Measurements from ENCODE around the gene FCAMR.
A peak's percentile ranks its signal among the peaks of the same experiment; 100 is the strongest.

FCAMR gene

DNA sequence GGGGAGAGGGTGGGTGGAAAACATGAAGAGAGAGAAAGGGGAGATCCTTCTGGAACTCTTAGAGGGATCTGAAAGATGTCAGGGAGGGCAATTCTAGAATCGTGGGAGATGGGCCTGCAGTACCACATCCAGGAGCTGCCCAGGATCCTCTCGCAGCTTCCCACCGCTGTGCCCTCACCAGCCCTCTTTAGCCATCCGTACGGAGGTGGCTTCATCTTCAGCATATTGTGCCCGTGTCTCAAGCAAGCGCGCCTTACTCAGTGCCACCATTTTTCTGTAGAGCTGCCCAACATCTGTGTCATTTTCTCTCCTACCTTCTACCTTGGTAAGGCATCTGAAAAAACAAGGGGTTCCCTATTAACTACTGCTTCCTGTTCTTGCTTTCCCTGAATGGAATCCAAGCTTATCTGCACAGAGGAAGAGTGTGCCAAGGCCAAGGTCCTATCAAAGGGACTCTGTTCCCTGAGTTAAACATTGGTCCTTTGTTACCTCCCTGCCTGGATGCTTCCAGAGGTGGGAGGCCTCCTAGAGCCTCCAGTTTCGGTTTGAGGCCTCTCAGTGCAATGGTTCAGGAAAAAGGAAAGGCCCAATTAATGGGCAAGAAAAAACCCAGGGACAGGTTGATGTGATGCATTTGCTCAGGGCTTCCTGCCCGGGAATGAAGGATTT lies 39.1 kb upstream of the FCAMR start:
- H3K27ac ChIP-seq: no peak overlapping the region
- TF ChIP-seq, protein P1, sequence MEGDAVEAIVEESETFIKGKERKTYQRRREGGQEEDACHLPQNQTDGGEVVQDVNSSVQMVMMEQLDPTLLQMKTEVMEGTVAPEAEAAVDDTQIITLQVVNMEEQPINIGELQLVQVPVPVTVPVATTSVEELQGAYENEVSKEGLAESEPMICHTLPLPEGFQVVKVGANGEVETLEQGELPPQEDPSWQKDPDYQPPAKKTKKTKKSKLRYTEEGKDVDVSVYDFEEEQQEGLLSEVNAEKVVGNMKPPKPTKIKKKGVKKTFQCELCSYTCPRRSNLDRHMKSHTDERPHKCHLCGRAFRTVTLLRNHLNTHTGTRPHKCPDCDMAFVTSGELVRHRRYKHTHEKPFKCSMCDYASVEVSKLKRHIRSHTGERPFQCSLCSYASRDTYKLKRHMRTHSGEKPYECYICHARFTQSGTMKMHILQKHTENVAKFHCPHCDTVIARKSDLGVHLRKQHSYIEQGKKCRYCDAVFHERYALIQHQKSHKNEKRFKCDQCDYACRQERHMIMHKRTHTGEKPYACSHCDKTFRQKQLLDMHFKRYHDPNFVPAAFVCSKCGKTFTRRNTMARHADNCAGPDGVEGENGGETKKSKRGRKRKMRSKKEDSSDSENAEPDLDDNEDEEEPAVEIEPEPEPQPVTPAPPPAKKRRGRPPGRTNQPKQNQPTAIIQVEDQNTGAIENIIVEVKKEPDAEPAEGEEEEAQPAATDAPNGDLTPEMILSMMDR (IDR thresholded peaks at IDR 0.05; ENCODE audit: low read depth, low read length, missing control alignments): no peak
- no peaks in the 10 kb centered on the region for H3K36me3 ChIP-seq (replicated peaks)
- no peaks in the 10 kb centered on the region for H3K27me3 ChIP-seq (replicated peaks)
- DNase-seq: no peak
- no peak overlapping the region for H3K4me3 ChIP-seq (ENCODE audit: low read depth, low read length)
- in situ Hi-C loops (cut with HindIII; ENCODE audit: low pct_ligation_motif_present, low sequenced_read_pairs): no loop called here

- peak overlapping the region; percentile 35 for H3K27ac ChIP-seq
- in situ Hi-C loops (cut with HindIII; ENCODE audit: low pct_ligation_motif_present, low sequenced_read_pairs): no loop called here
- no peaks in the 10 kb centered on the region for H3K36me3 ChIP-seq (replicated peaks)
- no peaks in the 10 kb centered on the region for H3K27me3 ChIP-seq (replicated peaks)
- TF ChIP-seq, protein P1 (IDR thresholded peaks at IDR 0.05; ENCODE audit: low read depth, low read length, missing control alignments): no peak
- DNase-seq: peak; percentile 81
- H3K4me3 ChIP-seq (ENCODE audit: low read depth, low read length): no peak overlapping the region
These were observed 37.2 kb upstream of the FCAMR start for GRCh38 chr1:207007352-207008033.

- in situ Hi-C loops (cut with HindIII; ENCODE audit: low pct_ligation_motif_present, low sequenced_read_pairs): no loop called here
These were observed 36.7 kb upstream of the FCAMR start for GRCh38 chr1:207006914-207007313.

DNA sequence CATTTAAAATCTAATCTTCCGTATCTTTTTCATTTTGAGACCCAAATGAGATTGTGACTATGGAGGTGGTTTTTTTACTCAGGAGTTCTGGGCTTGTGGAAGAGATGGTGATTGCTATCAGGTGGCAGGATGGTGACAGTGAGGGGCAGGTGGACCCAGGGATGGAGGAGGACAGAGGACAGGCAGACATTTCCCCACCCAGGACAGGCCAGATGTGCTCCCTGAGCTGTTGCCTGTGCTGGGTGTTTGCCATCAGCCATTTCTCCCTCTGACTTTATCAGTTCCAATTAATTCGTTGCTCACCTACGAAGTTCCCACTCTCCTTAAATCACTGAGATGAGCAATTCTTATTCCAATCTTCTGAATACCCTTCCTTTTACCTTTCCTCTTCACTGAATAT lies 35.8 kb upstream of the FCAMR start:
- TF ChIP-seq, protein P1 (IDR thresholded peaks at IDR 0.05; ENCODE audit: low read depth, low read length, missing control alignments): no peak
- no peaks in the 10 kb centered on the region for H3K36me3 ChIP-seq (replicated peaks)
- H3K27me3 ChIP-seq (replicated peaks): no peaks in the 10 kb centered on the region
- DNase-seq: no peak
- no peak overlapping the region for H3K4me3 ChIP-seq (ENCODE audit: low read depth, low read length)
- in situ Hi-C loops (cut with HindIII; ENCODE audit: low pct_ligation_motif_present, low sequenced_read_pairs): no loop called here
- H3K27ac ChIP-seq: no peak overlapping the region

More at GRCh38 chr1:207006914-207007313, 36.7 kb upstream of the FCAMR start:
- Histone ChIP-seq H3K36me3 (replicated peaks) (no peaks in the 10 kb centered on the region), H3K27ac (peak overlapping the region; percentile 35), H3K27me3 (replicated peaks) (no peaks in the 10 kb centered on the region), H3K4me3 (ENCODE audit: low read depth, low read length) (no peak overlapping the region)
- no peak for DNase-seq
- TF ChIP-seq, protein P1 (IDR thresholded peaks at IDR 0.05; ENCODE audit: low read depth, low read length, missing control alignments): no peak

DNA sequence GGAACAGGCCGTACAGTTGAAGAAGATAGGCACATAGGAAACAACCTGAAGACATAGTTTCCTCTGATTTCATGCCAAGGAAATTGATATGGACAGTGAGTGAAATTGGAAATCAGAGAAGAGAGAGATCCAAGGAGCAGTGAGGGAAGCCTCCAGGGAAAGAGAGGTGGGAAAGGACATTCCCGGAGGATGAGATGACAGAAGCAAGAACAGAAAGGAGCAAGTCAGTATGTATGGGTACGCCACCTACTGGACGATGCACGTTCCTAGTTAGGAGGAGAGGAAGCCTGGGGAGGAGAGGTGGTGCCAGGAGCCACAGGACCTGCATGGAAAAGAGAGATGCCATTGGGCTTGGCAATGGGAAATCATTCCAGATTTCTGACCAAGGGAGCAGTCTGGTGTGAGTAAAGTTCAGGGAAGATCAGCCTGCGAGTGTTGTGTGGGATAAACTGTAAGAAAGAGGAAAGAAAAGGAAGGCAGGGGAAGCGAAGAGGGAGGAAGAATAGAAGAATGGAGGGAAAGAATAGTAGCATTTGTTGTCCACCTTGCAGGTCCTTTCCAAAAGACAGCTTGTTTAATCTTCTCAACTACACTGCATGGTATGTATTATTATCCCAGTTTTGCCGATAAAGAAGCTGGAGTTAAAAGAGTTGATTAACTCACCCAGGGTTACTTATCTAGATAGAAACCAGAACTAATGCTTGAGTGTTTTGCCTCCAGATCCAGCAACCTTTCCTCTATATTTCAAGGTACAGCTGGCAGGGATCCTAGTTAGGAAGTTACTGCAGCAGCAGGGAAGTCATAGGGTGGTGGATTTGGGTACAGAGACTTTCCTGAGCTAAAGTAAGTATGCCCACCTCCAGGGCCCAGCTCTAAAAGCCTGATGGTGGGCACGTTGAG lies 34.9 kb upstream of the FCAMR start:
- no peak overlapping the region for H3K27ac ChIP-seq

More for the DNA sequence above, 34.9 kb upstream of the FCAMR start:
- in situ Hi-C loops (cut with HindIII; ENCODE audit: low pct_ligation_motif_present, low sequenced_read_pairs): no loop called here
- Histone ChIP-seq H3K27me3 (replicated peaks) (no peaks in the 10 kb centered on the region), H3K36me3 (replicated peaks) (no peaks in the 10 kb centered on the region), H3K4me3 (ENCODE audit: low read depth, low read length) (no peak overlapping the region)
- TF ChIP-seq, protein P1 (IDR thresholded peaks at IDR 0.05; ENCODE audit: low read depth, low read length, missing control alignments): peak; percentile 92
- peak; percentile 69 for DNase-seq
